Hematopoietic multipotent progenitor cell treated with erythropoietin and hydrocortisone succinate and interleukin-3 and kit ligand, for 17 days (in vitro differentiated cells): ENCODE results near the gene WDR5.
"Not testable (repeated sequence)": the region's sequence is repeated elsewhere in the genome, so short reads cannot be mapped to it uniquely, and the experiment has no call there.

Experiments used
- DNase-seq: peaks from one replicate; pipeline ENCODE4 v3.0.0-alpha.2; 2015; ENCODE audit warnings: low spot score

Gene WDR5

DNA sequence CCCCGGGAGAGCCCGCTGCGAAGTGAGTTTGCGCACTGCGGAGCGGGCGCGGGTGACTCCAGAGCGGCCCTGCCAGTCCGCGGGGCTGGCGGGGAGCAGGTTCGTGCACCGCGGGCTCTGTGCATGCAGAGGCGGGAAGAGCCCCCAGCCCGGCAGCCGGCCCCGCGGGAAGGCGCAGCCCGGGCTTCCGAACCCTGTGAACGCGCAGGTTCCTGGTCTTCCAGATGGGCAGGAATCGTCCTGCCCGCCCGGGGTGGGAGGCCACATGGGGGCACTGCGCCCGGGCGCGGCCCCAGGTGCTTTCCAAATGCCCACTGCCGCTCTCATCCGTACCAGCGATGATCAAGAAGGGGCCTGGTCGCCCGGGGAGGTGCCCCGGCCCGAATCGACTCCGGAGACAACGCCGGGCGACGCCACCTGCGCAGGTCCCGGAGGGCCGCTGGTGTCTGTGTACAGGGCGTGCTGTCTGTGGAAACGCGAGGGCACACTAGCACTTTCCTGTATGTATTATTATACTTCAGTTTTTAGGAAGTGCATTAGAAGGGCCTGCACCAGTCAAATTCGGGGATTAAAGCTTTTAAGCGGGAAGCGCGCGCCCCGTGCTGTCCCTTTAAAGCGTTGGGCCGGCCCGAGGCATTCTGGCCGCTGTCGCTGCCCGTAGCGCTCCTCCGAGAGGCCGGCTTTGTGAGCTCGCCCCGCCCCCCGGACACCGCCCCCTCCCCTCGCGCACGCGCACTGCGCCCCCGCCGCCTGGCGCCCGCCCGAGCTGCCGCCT is at the start of gene WDR5:
WDR5 (plus strand) TSS at position 740 of the 775 bp plus-strand sequence. CDS start 3,796 bp downstream, outside the sequence.
- peak; percentile 90 for DNase-seq

DNA sequence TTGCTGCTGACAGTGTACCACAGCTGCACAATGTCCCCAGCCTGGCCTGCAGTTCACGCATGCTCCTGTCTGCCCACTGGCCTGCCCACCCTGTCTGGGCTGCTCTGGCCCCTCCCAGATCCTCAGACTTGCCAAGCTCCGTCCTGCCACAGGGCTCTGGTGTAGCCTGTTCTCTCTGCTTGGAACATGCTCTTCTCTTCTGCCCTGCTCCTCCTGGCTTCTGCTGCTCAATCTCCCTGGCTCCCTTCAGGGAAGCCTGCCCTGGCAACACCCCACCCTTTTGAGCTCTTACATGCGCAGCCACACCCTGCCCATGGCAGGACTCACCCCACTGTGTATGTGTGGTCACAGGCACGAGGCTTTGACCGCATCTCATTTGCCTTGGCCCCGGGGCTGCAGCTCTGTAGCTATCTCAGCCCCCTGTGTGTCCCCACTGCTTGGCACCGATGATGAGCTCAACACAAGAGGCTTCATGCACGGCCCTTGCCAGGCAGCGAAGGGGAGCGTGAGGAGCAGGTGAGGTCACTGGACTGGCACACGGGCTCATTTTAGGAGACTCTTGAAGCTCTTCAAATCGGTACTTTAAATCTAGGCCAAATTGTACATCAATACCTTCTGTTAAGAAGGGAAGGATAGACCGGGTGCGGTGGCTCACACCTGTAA is 47.7 kb upstream of the WDR5 start:
- no peak for DNase-seq

DNA sequence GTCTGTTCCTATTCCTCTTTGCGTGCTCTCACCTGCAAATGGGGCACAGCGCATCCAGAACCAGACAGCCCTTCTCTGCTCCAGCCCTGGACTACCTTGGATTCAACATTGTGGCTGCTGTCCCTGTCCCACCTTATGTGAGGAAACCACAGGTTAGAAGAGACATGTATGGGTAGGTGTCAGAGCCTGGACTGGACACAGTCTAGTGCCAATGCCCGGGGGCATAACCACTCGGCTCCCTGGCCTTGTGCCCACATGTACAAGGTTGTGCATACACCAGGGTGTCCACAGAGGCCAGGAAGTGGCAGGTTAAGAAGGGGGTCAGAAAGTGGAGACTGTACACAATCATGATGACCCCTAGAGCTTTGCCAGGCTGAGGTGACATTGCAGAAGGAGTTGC is 45.9 kb upstream of the WDR5 start:
- no peak for DNase-seq

DNA sequence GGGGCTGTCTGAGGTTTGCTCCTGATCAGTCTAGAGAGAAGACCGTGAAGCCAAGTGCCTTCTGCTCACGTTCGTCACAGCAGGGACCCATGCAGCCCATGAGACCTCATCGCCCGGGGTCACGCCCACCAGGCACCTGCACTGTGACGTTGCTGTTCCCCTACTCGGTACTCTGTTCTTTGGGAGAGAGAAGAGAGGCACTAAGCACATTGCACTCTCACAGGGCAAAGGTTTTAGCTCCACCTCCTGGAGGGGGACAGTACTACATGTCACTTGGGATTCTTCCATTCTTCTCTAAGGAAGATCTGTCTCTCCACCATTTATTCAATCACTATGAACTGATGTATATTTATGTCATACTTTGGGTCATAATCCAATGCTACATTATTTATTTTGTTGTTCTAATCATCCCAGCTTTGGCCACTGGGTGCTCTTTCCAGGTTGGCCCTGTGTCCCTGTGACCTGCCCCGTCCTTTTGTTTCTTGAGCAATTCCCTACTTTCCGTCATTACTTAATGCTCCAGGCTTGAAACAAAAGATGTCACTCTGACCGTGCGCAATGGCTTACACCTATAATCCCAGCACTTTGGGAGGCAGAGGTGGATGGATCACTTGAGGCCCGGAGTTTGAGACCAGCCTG is 36.6 kb upstream of the WDR5 start:
- DNase-seq, result peak; percentile 58

- no peak for DNase-seq
Measured at GRCh38 chr9:134100040-134100439, 35.8 kb upstream of the WDR5 start.

DNA sequence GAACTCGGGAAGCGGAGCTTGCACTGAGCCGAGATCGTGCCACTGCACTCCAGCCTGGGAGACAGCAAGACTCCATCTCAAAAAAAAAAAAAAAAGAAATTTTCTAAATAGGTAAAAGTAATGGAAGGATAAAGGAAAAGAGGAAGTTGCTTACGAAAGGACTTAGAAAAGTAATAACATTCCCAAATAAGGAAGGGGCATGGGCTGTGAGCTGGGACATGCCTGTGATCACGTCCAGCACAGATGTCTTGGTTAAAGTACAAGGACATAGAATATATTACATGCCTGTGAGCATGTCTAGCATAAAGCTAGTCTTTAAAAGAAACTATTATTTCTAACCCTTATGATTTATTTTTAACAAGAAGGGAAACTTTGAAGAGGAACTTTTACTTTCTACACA is 34.7 kb upstream of the WDR5 start:
- not testable (repeated sequence) for DNase-seq

GRCh38 chr9:134101623-134102149 is 34.2 kb upstream of the WDR5 start:
- DNase-seq, result no peak

DNA sequence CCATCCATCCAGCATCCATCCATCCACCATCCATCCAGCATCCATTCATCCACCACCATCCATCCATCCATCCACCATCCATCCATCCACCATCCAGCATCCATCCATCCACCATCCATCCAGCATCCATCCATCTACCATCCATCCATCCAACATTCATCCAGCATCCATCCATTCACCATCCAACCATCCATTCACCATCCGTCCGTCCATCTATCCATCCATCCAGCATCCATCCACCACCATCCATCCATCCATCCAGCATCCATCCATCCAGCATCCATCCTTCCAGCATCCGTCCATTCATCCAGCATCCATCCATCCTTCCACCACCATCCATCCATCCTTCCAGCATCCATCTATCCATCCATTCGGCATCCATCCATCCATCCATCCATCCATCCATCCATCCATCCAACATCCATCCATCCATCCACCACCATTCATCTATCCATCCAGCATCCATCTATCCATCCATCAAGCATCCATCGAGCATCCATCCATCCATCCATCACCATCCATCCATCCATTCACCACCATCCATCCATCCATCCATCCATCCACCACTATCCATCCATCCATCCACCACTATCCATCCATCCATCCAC is 32.4 kb upstream of the WDR5 start:
- no peak for DNase-seq

DNA sequence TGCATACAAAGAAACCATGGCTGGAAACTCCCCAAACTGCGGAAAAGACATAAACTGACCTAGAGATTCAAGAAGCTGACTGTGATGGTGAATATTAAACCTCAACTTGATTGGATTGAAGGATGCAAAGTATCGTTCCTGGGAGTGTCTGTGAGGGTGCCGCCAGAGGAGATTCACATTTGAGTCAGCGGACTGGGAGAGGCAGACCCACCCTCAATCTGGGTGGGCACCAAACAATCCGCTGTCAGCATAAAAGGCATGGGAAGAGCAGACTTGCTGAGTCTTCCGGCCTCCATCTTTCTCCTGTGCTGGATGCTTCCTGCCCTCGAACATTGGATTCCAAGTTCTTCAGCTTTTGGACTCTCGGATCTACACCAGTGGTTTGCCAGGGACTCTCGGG is 24.8 kb upstream of the WDR5 start:
- no peak for DNase-seq

DNA sequence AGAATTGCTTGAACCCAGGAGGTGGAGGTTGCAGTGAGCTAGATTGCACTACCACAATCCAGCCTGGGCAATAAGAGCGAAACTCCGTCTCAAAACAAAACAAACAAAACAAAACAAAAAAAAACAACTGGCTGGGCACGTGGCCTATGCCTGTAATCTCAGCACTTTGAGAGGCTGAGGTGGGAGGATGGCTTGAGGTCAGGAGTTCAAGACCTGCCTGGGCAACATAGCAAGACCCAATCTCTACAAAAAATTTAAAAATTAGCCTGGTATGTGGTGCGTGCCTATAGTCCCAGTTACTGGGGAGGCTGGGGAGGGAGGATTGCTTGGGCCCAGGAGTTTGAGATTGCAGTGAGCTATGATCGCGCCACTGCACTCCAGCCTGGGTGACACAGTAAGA is 23.3 kb upstream of the WDR5 start:
- no peak for DNase-seq

DNA sequence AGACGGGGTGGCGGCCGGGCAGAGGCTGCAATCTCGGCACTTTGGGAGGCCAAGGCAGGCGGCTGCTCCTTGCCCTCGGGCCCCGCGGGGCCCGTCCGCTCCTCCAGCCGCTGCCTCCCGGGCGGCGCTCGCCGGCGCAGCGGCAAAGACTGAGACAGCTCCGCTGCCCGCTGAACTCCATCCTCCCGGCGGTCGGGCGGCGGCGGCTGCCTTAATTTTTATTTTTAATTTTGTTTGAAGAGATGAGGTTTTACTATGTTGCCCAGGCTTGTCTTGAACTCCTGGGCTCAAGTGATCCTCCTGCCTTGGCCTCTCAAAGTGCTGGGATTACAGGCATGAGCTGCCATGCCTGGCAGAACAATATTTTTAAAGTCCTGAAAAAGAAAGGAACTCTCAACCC is 16.9 kb upstream of the WDR5 start:
- not testable (repeated sequence) for DNase-seq

- no peak for DNase-seq
Measured at GRCh38 chr9:134123764-134124128, 12.1 kb upstream of the WDR5 start.

- no peak for DNase-seq
Measured at GRCh38 chr9:134125413-134126095, 10.3 kb upstream of the WDR5 start.

DNA sequence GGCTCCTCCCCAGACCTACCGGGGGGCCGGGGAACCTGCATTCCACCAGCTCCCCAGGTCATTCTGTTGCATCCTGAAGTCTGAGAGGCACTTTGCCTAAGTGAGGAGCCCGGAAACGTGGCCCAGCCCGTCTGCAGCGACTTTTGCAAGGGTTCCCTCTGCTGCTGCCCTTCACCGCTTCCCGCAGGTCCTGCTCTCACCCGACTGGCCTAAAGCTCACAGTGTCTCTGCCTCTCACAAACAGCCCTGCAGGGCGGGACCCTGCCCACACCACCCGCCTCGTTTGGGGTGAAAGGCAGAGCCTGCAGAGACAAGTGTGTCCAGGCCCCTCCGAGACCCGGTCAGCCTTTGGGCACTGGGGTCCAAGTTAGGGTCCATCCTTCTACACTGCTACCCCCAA is 9.5 kb upstream of the WDR5 start:
- DNase-seq, result no peak

GRCh38 chr9:134127065-134127580 is 8.8 kb upstream of the WDR5 start:
- no peak for DNase-seq

DNA sequence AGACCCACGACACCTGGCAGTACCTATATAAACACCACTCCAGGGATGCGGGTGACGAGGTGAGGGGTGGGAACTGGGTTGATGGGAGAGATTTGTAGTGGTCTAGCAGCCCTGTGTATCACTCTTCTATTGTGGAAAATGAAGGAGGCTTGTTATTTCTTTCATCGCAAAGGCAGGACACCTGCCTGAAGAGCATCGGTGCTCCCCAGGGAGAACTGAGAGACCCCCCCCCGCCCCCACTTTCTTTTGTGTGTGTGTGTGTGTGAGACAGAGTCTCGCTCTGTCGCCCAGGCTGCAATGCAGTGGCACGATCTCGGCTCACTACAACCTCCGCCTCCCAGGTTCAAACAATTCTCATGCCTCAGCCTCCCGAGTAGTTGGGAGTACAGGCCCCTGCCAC is 8.3 kb upstream of the WDR5 start:
- no peak for DNase-seq

DNA sequence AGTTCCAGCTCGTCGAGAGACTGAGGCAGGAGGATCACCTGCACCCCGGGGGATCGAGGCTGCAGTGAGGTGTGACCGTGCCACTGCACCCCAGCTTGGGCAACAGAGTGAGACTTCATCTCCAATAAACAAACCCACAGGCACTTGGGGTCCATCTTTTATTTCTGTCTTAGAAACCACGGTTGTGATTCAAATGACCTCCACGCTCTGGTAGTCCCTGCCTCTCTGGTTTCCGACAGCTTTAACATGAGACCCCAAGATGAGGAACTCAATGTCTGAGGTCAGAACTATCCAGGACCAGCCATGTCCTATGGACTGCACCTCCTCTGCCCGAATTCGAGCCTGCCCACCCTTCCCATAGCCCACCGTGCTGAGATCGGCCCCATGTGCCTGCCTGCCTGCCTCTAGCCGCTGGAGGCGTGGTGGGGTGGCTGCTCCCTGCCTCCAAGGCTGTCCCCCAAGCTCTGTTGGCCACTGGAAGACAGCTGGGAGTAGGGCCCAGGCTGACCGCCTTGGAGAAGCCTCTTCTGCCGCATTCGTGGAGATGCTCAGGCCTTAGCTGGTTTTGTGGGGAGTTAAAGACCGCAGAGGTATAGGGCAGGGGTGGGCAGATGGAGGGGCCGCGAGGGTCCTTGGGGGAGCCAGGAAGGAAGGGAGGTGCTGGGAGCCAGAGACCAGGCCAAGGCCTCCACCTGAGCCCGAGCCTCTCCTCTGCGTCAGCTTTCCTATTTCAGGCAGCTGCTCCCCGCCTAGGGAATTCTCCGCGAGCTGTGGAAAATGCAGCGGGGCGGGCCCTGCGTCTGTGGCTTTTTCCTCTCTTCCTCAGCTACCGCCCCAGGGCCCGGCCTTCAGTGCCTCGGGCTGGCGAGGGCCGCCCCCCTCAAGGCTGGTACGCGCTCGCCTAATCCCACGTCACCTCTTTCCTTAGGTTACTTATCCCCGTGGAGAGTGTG is 6.9 kb upstream of the WDR5 start:
- DNase-seq, result no peak

- DNase-seq, result no peak
Measured at GRCh38 chr9:134130503-134131375, 5.1 kb upstream of the WDR5 start.

DNA sequence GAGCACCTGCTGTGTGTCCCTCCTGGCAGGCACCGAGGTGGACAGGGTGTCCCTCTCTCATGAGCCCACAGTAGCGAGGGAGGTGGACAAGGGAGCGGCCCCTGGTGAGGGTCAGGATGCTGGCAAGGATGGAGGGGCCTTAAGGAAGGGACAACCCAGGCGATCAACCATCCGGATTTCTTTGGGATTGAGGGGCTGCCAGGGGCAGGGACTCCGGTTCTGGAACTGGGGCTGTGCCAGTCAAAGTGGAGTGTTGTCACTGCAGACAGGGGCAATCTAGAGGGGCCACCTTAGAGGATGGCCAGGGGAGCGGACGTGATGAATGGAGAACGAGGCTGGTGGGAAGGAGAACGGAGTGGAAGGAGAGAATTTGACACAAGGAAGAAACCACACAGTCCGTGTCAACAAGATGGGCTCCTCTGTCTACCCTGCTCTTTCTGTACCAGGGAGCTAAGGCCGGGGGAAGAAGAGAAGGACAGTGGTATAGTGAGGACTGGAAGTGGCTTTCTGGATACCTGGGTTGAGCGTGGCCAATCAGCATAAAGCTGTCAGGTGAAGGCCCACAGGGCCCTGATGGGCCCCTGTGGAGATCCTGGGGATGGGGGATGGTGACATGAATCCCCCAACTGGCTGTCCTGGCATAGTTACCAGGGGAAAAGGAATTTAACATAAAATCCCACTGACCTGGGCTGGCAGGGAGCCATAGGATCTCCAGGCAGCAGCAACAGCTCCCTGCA is 4.2 kb upstream of the WDR5 start:
- DNase-seq, result no peak
